Naive B cell (primary cell): Measurements from ENCODE around the gene ZNF212. TPM values are rescaled to one million over a fixed set of nuclear protein-coding genes. Genes with fewer than 3 reads are reported as not detected.

Experiments used
- ATAC-seq, 2 donors: fragments of 150-1000 bp; cut with Tn5 transposase; 2 replicates each; pipeline ENCODE4 v1.10.0; 2021; ENCODE audit warnings: low read depth in 2 of 2, mild to moderate bottlenecking in 2 of 2, moderate library complexity in 2 of 2
- DNase-seq: peaks from one replicate; pipeline ENCODE4 v3.0.0; 2022
- H3K27ac Mint-ChIP-seq, 6 donors: one replicate each; pipeline ENCODE4 v1.8.0; 2020 to 2022; ENCODE audit warnings: mild to moderate bottlenecking in 6 of 6, mixed read lengths in 6 of 6, moderate library complexity in 5 of 6, inconsistent platforms in 2 of 6
- H3K27me3 Mint-ChIP-seq, 3 donors: one replicate each; pipeline ENCODE4 v1.8.0; 2021 to 2022; ENCODE audit warnings: mixed read lengths in 3 of 3, mild to moderate bottlenecking in 1 of 3
- H3K36me3 Mint-ChIP-seq, 2 donors: one replicate each; pipeline ENCODE4 v1.8.0; 2020 to 2022; ENCODE audit warnings: mixed read lengths in 2 of 2, inconsistent platforms in 1 of 2, mild to moderate bottlenecking in 1 of 2
- H3K4me1 Mint-ChIP-seq, 3 donors: one replicate each; pipeline ENCODE4 v1.8.0; 2020 to 2022; ENCODE audit warnings: mixed read lengths in 3 of 3, inconsistent platforms in 1 of 3, mild to moderate bottlenecking in 1 of 3, moderate library complexity in 1 of 3
- H3K4me3 Mint-ChIP-seq, 8 donors: one replicate each; pipeline ENCODE4 v1.8.0; 2020 to 2022; ENCODE audit warnings: mild to moderate bottlenecking in 8 of 8, mixed read lengths in 8 of 8, moderate library complexity in 8 of 8, inconsistent platforms in 2 of 8
- H3K9me3 Mint-ChIP-seq, 7 donors: one replicate each; pipeline ENCODE4 v1.8.0; 2020 to 2022; ENCODE audit warnings: mixed read lengths in 7 of 7, mild to moderate bottlenecking in 5 of 7, inconsistent platforms in 2 of 7, moderate library complexity in 1 of 7
- polyA plus RNA-seq, 6 donors: library from polyadenylated mRNA; unstranded; fragments of 300-500 nt; fragmentation: Illumina TruSeq; gene quantifications; one replicate each; pipeline ENCODE4 v1.2.3, GENCODE V29; 2021; ENCODE audit warnings: low read depth in 6 of 6

ZNF212 gene
- polyA plus RNA-seq, 6 donors from 2014 or later, result 1.8 to 10.3 (median 5.5) TPM

DNA sequence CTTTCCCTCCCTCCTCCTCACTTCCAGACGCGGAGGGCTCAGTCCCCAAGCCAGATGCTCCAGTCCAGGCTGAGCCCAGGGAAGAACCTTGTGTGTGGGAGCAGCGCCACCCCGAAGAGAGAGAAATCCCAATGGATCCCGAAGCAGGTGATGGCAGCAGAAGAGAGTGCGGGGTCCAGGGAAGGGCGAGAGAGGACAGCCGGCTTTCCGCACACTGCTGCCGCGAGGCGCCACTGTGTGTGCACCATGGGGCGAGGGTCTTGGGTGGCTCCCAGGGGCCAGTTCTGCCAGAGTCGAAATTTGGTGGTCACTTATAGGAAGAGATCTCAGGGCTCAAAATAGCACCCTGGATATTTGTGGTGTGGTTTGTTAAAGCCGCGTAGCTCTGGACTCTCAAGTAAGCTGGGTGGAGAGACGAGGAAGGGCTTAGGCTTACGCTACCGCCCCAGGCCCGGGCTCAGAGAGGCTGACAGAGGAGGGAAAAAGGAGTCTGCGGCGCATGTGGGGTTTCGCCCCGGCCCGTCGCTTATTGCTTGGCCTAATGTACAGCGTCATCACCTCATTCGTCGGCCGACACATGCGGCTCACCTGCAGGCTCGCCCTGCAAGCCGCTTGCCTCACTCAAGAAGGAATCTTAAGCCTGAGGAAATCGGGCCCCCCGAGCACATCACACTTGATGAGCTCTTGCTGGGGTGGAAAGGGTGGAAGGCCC lies 32.0 kb upstream of the ZNF212 start:
- Mint-ChIP-seq H3K9me3 (no peaks in the 10 kb centered on the region), H3K27me3 (no peaks in the 10 kb centered on the region), H3K4me1 (peaks cover 7 to 11% (median 11%) of the 10 kb centered on the region in 3 donors), H3K4me3 (no peak overlapping the region), H3K36me3 (peaks cover 17 to 25% of the 10 kb centered on the region in 2 donors), H3K27ac (peak overlapping the region in 1 of 6 donors; percentile 78)
- ATAC-seq (no peak), DNase-seq (no peak)

DNA sequence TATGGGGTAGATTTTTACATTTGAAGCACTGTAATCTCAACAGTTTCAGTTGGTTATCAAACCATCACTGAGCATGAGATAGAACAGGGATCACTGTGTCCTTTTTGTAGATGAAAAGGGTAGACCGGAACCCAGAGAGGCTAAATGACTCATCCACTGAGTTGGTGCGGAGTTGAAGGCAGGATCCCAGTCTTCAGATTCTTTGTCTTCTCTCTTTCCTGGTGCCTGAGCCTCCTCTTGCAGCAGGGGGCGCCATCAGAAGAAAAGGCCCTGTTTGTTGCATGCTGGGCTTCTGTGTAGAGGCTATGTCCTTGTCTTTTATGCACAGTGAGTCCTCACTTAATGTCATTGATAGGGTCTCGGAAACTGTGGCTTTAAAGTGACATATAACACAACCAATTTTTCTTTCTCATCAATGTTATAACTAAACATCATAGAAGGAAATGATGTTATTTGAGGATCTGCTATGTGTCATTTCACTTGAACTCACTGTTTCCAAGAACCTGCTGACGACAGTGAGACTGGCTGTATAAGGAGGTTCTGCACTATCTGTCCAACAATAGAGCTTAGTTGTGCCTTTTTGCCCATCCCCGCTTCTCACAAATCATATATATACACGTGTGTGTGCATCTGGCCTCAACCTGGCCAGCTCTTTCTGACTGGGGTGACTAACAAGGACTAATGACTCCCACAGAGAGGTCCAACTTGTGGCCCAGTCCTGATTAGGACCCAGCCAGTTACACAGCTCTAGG lies 29.8 kb upstream of the ZNF212 start:
- H3K4me3 Mint-ChIP-seq, result no peak overlapping the region
- ATAC-seq, result peak in 1 of 2 donors; percentile 46
- peaks cover 4 to 11% (median 7%) of the 10 kb centered on the region in 3 donors for H3K4me1 Mint-ChIP-seq
- no peaks in the 10 kb centered on the region for H3K27me3 Mint-ChIP-seq
- H3K27ac Mint-ChIP-seq, result peak overlapping the region in 2 of 6 donors; percentile 15 to 75
- peak; percentile 11 for DNase-seq
- H3K9me3 Mint-ChIP-seq, result no peaks in the 10 kb centered on the region
- H3K36me3 Mint-ChIP-seq, result peaks cover 8 to 25% of the 10 kb centered on the region in 2 donors

DNA sequence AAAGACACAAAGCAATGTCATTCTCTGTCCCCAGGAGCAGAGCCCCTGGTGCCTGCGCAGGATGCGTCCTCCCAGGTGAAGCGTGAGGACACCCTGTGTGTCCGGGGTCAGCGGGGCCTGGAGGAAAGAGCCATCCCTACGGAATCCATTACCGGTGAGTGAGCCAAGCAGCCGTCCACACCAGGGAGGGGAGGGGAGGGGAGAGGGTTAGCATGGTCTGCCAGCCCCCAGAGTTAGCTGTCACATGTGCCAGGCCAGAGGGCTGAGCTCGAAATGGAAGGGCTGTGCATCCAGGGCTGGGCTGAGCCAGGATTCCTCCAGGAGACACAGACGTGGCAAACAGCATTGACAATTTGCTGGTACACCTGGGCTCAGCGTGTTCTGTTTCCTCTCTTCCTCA lies 28.9 kb upstream of the ZNF212 start:
- no peak overlapping the region for H3K4me3 Mint-ChIP-seq
- H3K27me3 Mint-ChIP-seq, result no peaks in the 10 kb centered on the region
- no peak overlapping the region for H3K27ac Mint-ChIP-seq
- no peak for DNase-seq
- ATAC-seq, result no peak
- peaks cover 4 to 9% (median 5%) of the 10 kb centered on the region in 3 donors for H3K4me1 Mint-ChIP-seq
- H3K9me3 Mint-ChIP-seq, result no peaks in the 10 kb centered on the region
- peaks cover 8 to 25% of the 10 kb centered on the region in 2 donors for H3K36me3 Mint-ChIP-seq

DNA sequence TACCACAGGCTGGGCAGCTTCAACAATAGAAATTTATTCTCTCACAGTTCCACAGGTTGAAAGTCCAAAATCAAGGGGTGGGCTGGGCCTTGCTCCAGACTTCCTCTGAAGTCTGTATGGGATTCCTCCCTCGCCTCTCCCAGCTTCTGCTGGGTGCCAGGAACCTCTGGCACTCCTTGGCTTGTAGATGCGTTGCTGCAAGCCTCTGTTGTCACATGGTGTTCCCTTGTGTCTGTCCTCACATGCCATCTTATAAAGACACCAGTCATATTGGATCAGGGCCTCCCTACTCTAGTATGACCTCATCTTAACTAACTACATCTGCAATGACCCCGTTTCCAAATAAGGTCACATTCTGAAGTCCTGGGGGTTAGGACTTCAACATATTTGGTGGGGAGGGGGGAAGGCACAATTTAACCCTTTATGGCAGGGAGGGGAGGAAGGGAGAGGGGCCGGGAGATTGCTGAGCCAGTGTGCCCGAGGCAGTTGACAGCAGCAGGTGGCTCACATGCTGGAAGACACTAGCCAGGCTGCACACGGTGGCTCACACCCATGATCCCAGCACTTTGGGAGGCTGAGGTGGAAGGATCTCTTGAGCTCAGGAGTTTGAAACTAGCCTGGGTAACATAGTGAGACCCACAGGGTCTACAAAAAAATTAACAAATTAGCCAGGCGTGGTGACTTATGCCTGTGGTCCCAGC lies 25.3 kb upstream of the ZNF212 start:
- Mint-ChIP-seq H3K27ac (no peak overlapping the region), H3K27me3 (no peaks in the 10 kb centered on the region)

DNA sequence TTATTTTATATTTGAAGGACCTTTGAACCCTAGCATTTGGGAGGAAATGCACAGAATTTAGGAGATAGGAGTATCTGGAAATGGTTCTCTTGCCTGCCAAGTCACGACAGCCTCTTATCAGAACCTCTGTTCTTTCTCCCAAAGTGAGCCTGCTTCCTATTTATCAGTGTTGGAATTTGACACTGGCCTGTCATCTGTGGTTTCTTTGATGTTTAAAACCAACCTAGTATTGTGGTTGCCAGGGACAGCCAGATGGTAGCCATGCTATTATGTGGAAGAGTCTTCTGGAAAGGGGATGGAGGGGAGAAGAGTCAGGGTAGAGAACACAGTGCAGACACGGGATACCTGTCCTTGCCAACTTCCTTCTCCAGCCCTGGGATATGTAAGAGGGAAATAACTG lies 23.0 kb upstream of the ZNF212 start:
- ATAC-seq (no peak), DNase-seq (no peak)
- no peak overlapping the region for H3K27ac Mint-ChIP-seq
- H3K27me3 Mint-ChIP-seq, result no peaks in the 10 kb centered on the region
- H3K4me3 Mint-ChIP-seq, result no peak overlapping the region
- peaks cover 0 to 10% (median 4%) of the 10 kb centered on the region in 3 donors for H3K4me1 Mint-ChIP-seq
- H3K36me3 Mint-ChIP-seq, result peaks cover 18 to 25% of the 10 kb centered on the region in 2 donors
- no peaks in the 10 kb centered on the region for H3K9me3 Mint-ChIP-seq

More for the DNA sequence above, 25.3 kb upstream of the ZNF212 start:
- ATAC-seq, result no peak
- no peak for DNase-seq
- Mint-ChIP-seq H3K36me3 (peaks cover 15 to 26% of the 10 kb centered on the region in 2 donors), H3K9me3 (no peaks in the 10 kb centered on the region), H3K4me3 (peak overlapping the region in 2 of 8 donors; percentile 9 to 59), H3K4me1 (peaks cover 4 to 16% (median 6%) of the 10 kb centered on the region in 3 donors)

DNA sequence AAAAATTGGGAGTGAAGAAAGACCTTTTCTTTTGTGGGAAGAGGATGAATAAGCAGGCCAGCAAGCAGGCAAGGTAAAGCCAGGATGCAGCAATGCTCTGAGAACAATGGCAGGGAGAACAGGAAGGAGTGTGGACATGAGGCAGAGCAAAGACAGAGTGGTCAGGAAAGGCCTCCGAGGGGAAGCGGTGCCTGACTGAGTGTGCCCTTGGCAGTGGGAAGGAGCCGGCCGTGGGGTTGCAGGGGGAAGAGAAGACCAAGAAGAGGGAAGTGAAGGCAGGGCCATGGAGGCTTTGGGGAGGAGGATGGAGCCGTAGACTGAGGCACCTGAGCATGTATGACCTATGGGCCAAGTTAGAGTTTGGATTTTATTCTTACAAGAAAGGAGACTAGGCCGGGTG lies 21.9 kb upstream of the ZNF212 start:
- Mint-ChIP-seq H3K36me3 (peaks cover 14 to 32% of the 10 kb centered on the region in 2 donors), H3K9me3 (no peaks in the 10 kb centered on the region), H3K4me1 (peaks cover 0 to 15% (median 4%) of the 10 kb centered on the region in 3 donors), H3K4me3 (no peak overlapping the region), H3K27me3 (no peaks in the 10 kb centered on the region), H3K27ac (no peak overlapping the region)
- no peak for DNase-seq
- no peak for ATAC-seq

DNA sequence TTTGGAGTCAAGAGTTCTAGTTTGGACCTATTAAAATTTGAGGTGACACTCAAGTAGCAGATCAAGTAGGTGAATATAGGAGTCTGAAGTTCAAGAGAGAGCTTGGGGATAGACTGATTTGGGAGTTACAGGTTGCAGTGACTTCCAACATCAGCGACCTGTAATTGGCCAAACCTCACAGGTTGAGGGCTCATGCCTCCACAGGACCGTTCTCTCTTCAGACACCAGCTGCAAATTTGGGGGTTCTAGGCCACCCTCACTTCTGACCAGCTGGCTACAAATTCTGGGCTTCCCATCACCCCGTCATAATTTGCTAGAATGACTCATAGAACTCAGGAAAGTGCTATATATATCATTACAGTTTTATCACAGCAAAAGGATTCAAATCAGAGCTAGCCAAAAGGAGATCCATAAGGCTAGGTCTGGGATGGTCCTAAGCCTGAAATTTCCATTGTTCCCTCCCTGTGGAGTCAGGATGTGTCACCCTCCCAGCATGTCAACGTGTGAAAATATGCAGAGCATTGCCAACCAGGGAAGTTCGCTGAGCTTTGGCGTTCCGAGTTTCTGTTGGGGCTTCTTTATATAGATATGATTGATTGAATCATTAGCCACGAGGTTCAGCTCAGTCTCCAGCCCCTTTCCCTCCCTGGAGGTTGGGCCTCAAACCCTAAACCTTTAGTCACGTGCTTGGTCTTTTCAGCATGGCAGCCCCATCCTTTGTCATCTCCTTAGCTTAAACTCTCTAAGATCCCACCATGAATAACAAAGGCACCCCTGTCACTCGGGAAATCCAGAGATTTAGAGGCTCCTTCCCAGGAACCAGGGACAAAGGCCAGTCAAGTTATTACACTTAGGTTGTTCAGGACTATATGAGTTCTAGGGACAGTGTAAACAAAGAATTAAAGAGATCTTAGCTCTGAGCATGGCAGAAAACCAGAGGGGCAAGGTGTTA lies 20.7 kb upstream of the ZNF212 start:
- no peak for ATAC-seq
- no peaks in the 10 kb centered on the region for H3K9me3 Mint-ChIP-seq
- H3K36me3 Mint-ChIP-seq, result peaks cover 14 to 26% of the 10 kb centered on the region in 2 donors
- H3K4me3 Mint-ChIP-seq, result no peak overlapping the region
- H3K27me3 Mint-ChIP-seq, result no peaks in the 10 kb centered on the region
- no peak for DNase-seq
- peak overlapping the region in 1 of 6 donors; percentile 87 for H3K27ac Mint-ChIP-seq
- H3K4me1 Mint-ChIP-seq, result peaks cover 0 to 15% (median 4%) of the 10 kb centered on the region in 3 donors

DNA sequence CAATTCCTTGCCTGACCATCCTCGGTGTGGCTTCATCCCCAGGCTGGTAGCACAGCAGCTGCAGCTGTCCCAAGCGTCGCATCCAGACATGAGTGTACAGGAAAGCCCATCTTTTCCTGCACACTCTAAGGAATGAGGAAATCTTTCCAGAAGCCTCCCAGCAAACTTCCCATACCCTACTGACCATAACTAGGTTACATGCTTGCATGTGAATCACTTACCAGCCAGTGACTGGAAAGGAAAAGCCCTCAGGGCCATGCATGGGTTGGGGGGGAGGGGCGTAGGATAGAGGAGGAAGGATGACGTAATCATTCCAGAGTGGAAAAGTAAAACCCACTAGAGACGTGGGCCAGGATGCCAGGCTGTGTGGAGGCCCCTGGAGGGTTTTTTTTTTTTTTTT lies 18.9 kb upstream of the ZNF212 start:
- peaks cover 14 to 27% of the 10 kb centered on the region in 2 donors for H3K36me3 Mint-ChIP-seq
- H3K4me3 Mint-ChIP-seq, result no peak overlapping the region
- H3K27ac Mint-ChIP-seq, result no peak overlapping the region
- no peaks in the 10 kb centered on the region for H3K27me3 Mint-ChIP-seq
- no peaks in the 10 kb centered on the region for H3K9me3 Mint-ChIP-seq
- ATAC-seq, result no peak
- peaks cover 0 to 15% (median 4%) of the 10 kb centered on the region in 3 donors for H3K4me1 Mint-ChIP-seq
- DNase-seq, result no peak

DNA sequence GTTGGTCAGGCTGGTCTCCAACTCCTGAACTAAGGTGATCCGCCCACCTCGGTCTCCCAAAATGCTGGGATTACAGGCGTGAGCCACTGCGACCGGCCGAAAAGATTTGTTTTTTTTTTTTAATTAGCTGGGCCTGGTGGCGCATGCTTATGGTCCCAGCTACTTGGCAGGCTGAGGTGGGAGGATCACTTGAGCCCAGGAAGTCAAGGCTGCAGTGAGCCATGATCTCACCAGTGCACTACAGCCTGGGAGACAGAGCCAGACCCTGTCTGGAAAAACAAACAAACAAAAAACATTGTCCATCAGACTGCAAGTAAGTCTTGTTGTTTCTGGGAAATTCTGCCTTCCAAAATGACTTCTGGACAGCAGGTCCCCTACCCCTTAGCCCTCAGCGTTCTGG lies 16.3 kb upstream of the ZNF212 start:
- no peaks in the 10 kb centered on the region for H3K9me3 Mint-ChIP-seq

DNA sequence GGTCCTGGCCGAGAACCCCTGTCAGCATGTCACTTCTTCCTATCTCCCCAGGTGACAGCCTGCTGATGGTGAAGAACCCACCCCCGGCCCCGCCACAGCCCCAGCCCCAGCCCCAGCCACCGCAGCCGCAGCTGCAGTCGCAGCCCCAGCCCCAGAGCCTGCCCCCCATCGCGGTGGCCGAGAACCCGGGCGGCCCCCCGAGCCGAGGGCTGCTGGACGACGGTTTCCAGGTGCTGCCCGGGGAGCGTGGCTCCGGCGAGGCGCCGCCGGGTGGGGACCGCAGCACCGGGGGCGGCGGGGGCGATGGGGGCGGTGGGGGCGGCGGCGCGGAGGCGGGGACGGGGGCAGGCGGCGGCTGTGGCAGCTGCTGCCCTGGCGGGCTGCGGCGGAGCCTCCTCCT lies 15.7 kb upstream of the ZNF212 start:
- Mint-ChIP-seq H3K27ac (no peak overlapping the region), H3K4me3 (no peak overlapping the region), H3K36me3 (peaks cover 9 to 23% of the 10 kb centered on the region in 2 donors), H3K4me1 (peaks cover 0 to 5% (median 4%) of the 10 kb centered on the region in 3 donors), H3K9me3 (no peaks in the 10 kb centered on the region), H3K27me3 (no peaks in the 10 kb centered on the region)
- DNase-seq (no peak), ATAC-seq (no peak)

More for the DNA sequence above, 16.3 kb upstream of the ZNF212 start:
- peaks cover 0 to 6% (median 4%) of the 10 kb centered on the region in 3 donors for H3K4me1 Mint-ChIP-seq
- DNase-seq (no peak), ATAC-seq (no peak)
- no peak overlapping the region for H3K4me3 Mint-ChIP-seq
- no peaks in the 10 kb centered on the region for H3K27me3 Mint-ChIP-seq
- H3K27ac Mint-ChIP-seq, result no peak overlapping the region
- H3K36me3 Mint-ChIP-seq, result peaks cover 9 to 23% of the 10 kb centered on the region in 2 donors

DNA sequence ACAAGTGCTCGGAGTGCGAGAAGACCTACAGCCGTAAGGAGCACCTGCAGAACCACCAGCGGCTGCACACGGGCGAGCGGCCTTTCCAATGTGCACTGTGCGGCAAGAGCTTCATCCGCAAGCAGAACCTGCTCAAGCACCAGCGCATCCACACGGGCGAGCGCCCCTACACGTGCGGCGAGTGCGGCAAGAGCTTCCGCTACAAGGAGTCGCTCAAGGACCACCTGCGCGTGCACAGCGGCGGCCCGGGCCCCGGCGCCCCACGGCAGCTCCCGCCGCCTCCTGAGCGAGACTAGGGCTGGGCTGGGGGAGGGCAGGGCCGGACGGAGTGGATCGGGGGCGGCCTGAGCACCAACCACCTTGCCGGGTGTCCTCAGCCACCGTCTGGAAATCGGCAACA lies 15.1 kb upstream of the ZNF212 start:
- DNase-seq (no peak), ATAC-seq (no peak)
- Mint-ChIP-seq H3K4me1 (peaks cover 0 to 5% (median under 1%) of the 10 kb centered on the region in 3 donors), H3K4me3 (no peak overlapping the region), H3K36me3 (peaks cover 6 to 23% of the 10 kb centered on the region in 2 donors), H3K27ac (no peak overlapping the region), H3K27me3 (peaks cover 0 to under 1% (median under 1%) of the 10 kb centered on the region in 3 donors), H3K9me3 (no peaks in the 10 kb centered on the region)

DNA sequence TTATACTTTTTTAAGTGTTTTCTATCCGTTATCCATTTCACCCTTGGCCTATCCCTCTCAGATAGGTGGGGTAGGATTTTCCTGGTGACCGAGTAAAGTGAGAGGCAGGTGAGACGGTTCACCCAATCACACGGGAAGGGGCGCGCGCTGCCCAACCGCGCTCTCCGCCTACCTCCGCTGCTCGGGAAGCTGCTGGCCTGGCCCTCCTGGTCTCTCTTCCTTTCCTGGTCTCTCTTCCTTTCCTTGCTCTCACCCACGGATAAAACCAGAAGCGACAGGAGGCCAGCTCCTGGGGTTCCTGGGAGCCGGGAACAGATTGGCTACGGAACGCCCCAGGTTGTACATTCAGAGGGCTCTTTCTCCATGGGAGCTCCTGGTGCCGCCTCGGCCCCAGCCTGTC lies 14.3 kb upstream of the ZNF212 start:
- H3K4me3 Mint-ChIP-seq, result peak overlapping the region in 1 of 8 donors; percentile 52
- H3K9me3 Mint-ChIP-seq, result no peaks in the 10 kb centered on the region
- DNase-seq (no peak), ATAC-seq (no peak)
- H3K27ac Mint-ChIP-seq, result no peak overlapping the region
- peaks cover 0 to 5% (median 0%) of the 10 kb centered on the region in 3 donors for H3K4me1 Mint-ChIP-seq
- H3K36me3 Mint-ChIP-seq, result peaks cover 0 to 23% of the 10 kb centered on the region in 2 donors
- H3K27me3 Mint-ChIP-seq, result peaks cover 0 to 6% (median 5%) of the 10 kb centered on the region in 3 donors
